Common myeloid progenitor, CD34-positive (primary cell): Measurements from ENCODE around the gene KCNG2.

Experiments
- CTCF ChIA-PET: fragments of 350-600 bp; sonication (Branson Sonifier 250); formaldehyde crosslinking; loops from one replicate; lab custom pipeline; 2021; ENCODE audit warnings: antibody characterized with exemption; lab: Charles Lee
- POLR2A ChIA-PET: fragments of 350-600 bp; sonication (Branson Sonifier 250); formaldehyde crosslinking; loops from one replicate; lab custom pipeline; 2021; ENCODE audit warnings: antibody characterized with exemption; lab: Charles Lee
- DNase-seq, 3 donors: peaks; one replicate each; pipeline versions ENCODE4 v3.0.0 to v3.0.0-alpha.2; 2013
- H3K27ac ChIP-seq, 2 experiments: 1 replicate in 1 of 2; 2 replicates in 1 of 2; pipeline ENCODE4 v1.7.0; 2013; ENCODE audit warnings: inconsistent platforms in 2 of 2, low read length in 2 of 2, mild to moderate bottlenecking in 2 of 2, low read depth in 1 of 2, moderate library complexity in 1 of 2; ENCODE audit not compliant: severe bottlenecking in 2 of 2, insufficient read depth in 1 of 2, poor library complexity in 1 of 2
- H3K27me3 ChIP-seq, 5 experiments: replicated peaks in 2 of 5; 1 replicate in 3 of 5; 2 replicates in 2 of 5; pipeline versions ENCODE4 v1.6.1 to v1.7.0; 2013; ENCODE audit warnings: low read length in 4 of 5, mild to moderate bottlenecking in 2 of 5, moderate library complexity in 2 of 5, inconsistent platforms in 1 of 5; ENCODE audit not compliant: insufficient read depth in 5 of 5, control insufficient read depth in 4 of 5
- H3K36me3 ChIP-seq, 4 experiments: 1 replicate in 2 of 4; 2 replicates in 2 of 4; pipeline versions ENCODE4 v1.6.1 to v1.7.0; 2013; ENCODE audit warnings: low read length in 3 of 4, control low read depth in 1 of 4, mild to moderate bottlenecking in 1 of 4; ENCODE audit not compliant: control insufficient read depth in 4 of 4, insufficient read depth in 4 of 4
- H3K4me1 ChIP-seq, 4 experiments: 1 replicate in 3 of 4; 2 replicates in 1 of 4; pipeline versions ENCODE4 v1.6.1 to v1.7.1; 2013; ENCODE audit warnings: low read length in 3 of 4, mild to moderate bottlenecking in 3 of 4, control low read depth in 1 of 4, inconsistent platforms in 1 of 4, moderate library complexity in 1 of 4; ENCODE audit not compliant: control insufficient read depth in 4 of 4, insufficient read depth in 4 of 4; ENCODE audit errors: control extremely low read depth in 1 of 4
- H3K4me3 ChIP-seq, 7 experiments: 1 replicate in 4 of 7; 2 replicates in 3 of 7; pipeline versions ENCODE4 v1.5.1 to v1.7.0; 2013; ENCODE audit warnings: mild to moderate bottlenecking in 7 of 7, low read length in 6 of 7, moderate library complexity in 6 of 7, inconsistent platforms in 2 of 7, low read depth in 2 of 7, control low read depth in 1 of 7; ENCODE audit not compliant: insufficient read depth in 4 of 7, control insufficient read depth in 1 of 7; ENCODE audit errors: extremely low read depth in 1 of 7
- H3K9me3 ChIP-seq, 5 experiments: 1 replicate in 4 of 5; 2 replicates in 1 of 5; pipeline versions ENCODE4 v1.6.1 to v1.7.1; 2013; ENCODE audit warnings: low read length in 4 of 5, mild to moderate bottlenecking in 2 of 5, inconsistent platforms in 1 of 5, low read depth in 1 of 5, moderate library complexity in 1 of 5; ENCODE audit not compliant: control insufficient read depth in 4 of 5, insufficient read depth in 2 of 5; ENCODE audit errors: control extremely low read depth in 1 of 5
- WGBS: methylation state at CpG from one replicate; pipeline ENCODE4 v1.1.5; 2013; ENCODE audit not compliant: insufficient coverage; 5-methylcytosine and 5-hydroxymethylcytosine counted together

Gene KCNG2

GRCh38 chr18:79937103-79937860, 139.5 kb downstream of the KCNG2 start:
- CTCF ChIA-PET = interaction anchor here (1.0 to 1.4 kb wide), 2 partner anchors 9 to 31 kb away, joined by 3 read pairs; no protein-coding TSS in a partner anchor
- Histone ChIP-seq H3K9me3 (peaks cover 2 to 56% (median 33%) of the 10 kb centered on the region in 5 experiments), H3K36me3 (peaks cover 47 to 90% (median 75%) of the 10 kb centered on the region in 4 experiments), H3K27ac (no peak overlapping the region), H3K4me3 (peak overlapping the region in 1 of 7 experiments; percentile 36), H3K27me3 (no peaks in the 10 kb centered on the region), H3K4me1 (peaks cover 0 to 4% (median 0%) of the 10 kb centered on the region in 4 experiments)
- 93% methylated on average over 25 of the region's 25 CpGs for WGBS
- no peak for DNase-seq
- POLR2A ChIA-PET = no interaction called here

- ChIA-PET CTCF (interaction anchor here (3.0 kb wide), 1 partner anchor 12 kb away, joined by 9 read pairs; no protein-coding TSS in a partner anchor), POLR2A (no interaction called here)
- Histone ChIP-seq H3K9me3 (peaks cover 0 to 47% (median 33%) of the 10 kb centered on the region in 5 experiments), H3K4me3 (no peak overlapping the region), H3K27ac (no peak overlapping the region), H3K4me1 (peaks cover 0 to 4% (median 0%) of the 10 kb centered on the region in 4 experiments), H3K27me3 (no peaks in the 10 kb centered on the region), H3K36me3 (peaks cover 50 to 96% (median 84%) of the 10 kb centered on the region in 4 experiments)
- WGBS = 98% methylated on average over 9 of the region's 9 CpGs
- DNase-seq = no peak
These were observed 140.5 kb downstream of the KCNG2 start for GRCh38 chr18:79938196-79938595.

DNA sequence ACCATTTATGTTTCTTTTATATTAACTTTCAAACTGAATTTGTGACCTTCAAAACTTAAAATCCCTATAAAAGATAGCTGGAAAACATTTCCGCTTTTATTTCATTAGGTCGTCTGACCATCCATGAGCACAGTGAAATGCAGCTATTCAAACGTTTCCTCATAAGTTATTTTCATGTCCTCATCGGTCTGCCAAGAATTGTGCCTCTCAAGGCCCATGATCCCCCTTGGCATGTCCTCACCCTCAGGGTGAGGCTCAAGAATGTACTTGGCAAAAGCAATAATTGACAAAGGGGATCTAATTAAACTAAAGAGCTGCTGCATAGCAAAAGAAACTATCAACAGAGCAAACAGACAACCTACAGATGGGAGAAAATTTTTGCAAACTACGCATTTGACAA, 141.4 kb downstream of the KCNG2 start:
- WGBS = 100% methylated on average over 5 of the region's 5 CpGs
- H3K9me3 ChIP-seq = peaks cover 0 to 40% (median 27%) of the 10 kb centered on the region in 5 experiments
- no peak for DNase-seq
- H3K27ac ChIP-seq = no peak overlapping the region
- no peak overlapping the region for H3K4me3 ChIP-seq
- peaks cover 0 to 7% (median 5%) of the 10 kb centered on the region in 4 experiments for H3K4me1 ChIP-seq
- POLR2A ChIA-PET = interaction anchor here (0.7 kb wide), 1 partner anchor 687 kb away, joined by 3 read pairs; no protein-coding TSS in a partner anchor
- CTCF ChIA-PET = interaction anchor here (1.3 to 3.0 kb wide), 4 partner anchors 9 to 13 kb away, joined by 3 to 9 read pairs (median 6); no protein-coding TSS in a partner anchor
- H3K36me3 ChIP-seq = peaks cover 47 to 92% (median 83%) of the 10 kb centered on the region in 4 experiments
- no peaks in the 10 kb centered on the region for H3K27me3 ChIP-seq

DNA sequence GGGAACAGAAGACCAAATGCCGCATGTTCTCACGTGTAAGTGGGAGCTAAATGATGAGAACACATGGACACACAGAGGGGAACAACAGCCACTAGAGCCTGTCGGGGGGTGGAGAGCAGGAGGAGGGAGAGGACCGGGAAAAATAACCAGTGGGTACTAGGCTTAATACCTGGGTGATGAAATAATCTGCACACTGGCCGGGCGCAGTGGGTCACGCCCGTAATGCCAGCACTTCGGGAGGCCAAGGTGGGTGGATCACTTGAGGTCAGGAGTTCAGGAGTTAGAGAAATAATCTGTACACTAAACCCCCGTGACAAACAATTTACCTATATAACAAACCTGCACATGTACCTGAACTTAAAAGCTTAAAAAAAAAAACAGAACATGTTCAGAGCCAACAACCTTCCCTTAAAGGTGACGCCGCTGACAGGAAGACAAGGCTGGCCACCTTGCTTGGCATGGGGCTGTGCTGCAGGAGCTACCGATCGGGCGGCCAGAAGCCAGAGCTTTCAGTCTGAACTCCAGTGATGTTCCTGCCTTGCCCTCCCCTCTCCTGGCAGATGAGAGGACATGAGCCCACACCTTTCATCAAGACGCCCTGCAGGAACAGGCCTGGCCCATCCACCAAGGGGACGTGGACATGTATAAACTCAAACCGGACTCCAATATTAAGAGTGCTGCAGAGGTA, 142.5 kb downstream of the KCNG2 start:
- Histone ChIP-seq H3K36me3 (peaks cover 44 to 88% (median 76%) of the 10 kb centered on the region in 4 experiments), H3K9me3 (peaks cover 0 to 32% (median 27%) of the 10 kb centered on the region in 5 experiments), H3K4me3 (no peak overlapping the region), H3K27me3 (no peaks in the 10 kb centered on the region), H3K4me1 (peaks cover 0 to 18% (median 11%) of the 10 kb centered on the region in 4 experiments), H3K27ac (no peak overlapping the region)
- WGBS = 97% methylated on average over 18 of the region's 18 CpGs
- DNase-seq = no peak
- ChIA-PET CTCF (interaction anchor here (1.3 to 3.0 kb wide), 3 partner anchors 8 to 11 kb away, joined by 5 to 9 read pairs (median 6); no protein-coding TSS in a partner anchor), POLR2A (no interaction called here)

DNA sequence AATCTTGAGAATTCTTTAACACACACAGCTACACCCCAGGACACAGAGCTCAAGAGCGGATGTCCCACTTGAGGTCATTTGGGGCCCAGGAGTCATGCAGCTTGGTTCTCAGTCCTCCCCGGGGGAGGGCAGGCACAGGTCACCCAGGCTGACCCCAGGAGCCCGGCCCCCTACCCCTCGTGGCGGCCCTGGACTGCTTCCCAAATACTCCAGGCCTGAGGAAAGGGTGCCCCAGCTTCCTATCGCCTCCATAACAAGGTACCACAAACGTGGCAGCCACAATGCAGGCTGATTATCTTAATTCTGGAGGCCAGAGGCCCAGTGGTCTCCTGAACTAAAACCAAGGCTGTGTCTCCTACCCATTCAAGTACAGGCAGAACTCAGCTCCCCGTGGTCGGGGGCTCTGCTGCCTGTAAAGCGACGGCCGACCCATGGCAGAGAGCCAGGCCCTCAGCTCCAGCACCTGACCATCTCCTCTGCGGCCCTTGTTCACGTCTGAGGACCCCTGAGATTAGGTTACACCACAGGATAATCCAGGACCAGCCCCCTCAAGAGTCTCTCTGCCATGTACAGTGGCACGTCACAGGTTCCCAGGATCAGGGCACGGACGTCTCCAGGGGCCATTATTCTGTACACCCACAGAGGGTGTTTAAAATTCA, 143.2 kb downstream of the KCNG2 start:
- H3K27me3 ChIP-seq = no peaks in the 10 kb centered on the region
- peaks cover 0 to 25% (median 14%) of the 10 kb centered on the region in 4 experiments for H3K4me1 ChIP-seq
- ChIA-PET POLR2A (no interaction called here), CTCF (interaction anchor here (3.0 kb wide), 1 partner anchor 9 kb away, joined by 9 read pairs; no protein-coding TSS in a partner anchor)
- DNase-seq = no peak
- peaks cover 37 to 85% (median 69%) of the 10 kb centered on the region in 4 experiments for H3K36me3 ChIP-seq
- no peak overlapping the region for H3K4me3 ChIP-seq
- H3K9me3 ChIP-seq = peaks cover 0 to 26% (median 21%) of the 10 kb centered on the region in 5 experiments
- H3K27ac ChIP-seq = no peak overlapping the region
- WGBS = 96% methylated on average over 17 of the region's 17 CpGs

- no peak for DNase-seq
- H3K9me3 ChIP-seq = peaks cover 0 to 19% (median 16%) of the 10 kb centered on the region in 5 experiments
- H3K27me3 ChIP-seq = no peaks in the 10 kb centered on the region
- peaks cover 34 to 81% (median 65%) of the 10 kb centered on the region in 4 experiments for H3K36me3 ChIP-seq
- ChIA-PET CTCF (no interaction called here), POLR2A (no interaction called here)
- H3K27ac ChIP-seq = no peak overlapping the region
- peaks cover 0 to 28% (median 14%) of the 10 kb centered on the region in 4 experiments for H3K4me1 ChIP-seq
- WGBS = 99% methylated on average over 16 of the region's 16 CpGs
- H3K4me3 ChIP-seq = no peak overlapping the region
These were observed 143.9 kb downstream of the KCNG2 start for GRCh38 chr18:79941473-79942119.
